B cell (primary cell): ENCODE data around the gene RAD23A. TPM values are rescaled to one million over a fixed set of nuclear protein-coding genes. Genes with fewer than 3 reads are reported as not detected.

ENCODE experiments used
- ATAC-seq: fragments of 200-7000 bp; cut with Tn5 transposase; one replicate; pipeline ENCODE4 v1.10.0; 2021; ENCODE audit warnings: low read depth, mild to moderate bottlenecking, moderate number of reproducible peaks, moderate library complexity
- CTCF ChIA-PET: fragments of 350-600 bp; sonication (Branson Sonifier 250); formaldehyde crosslinking; loops from one replicate; lab custom pipeline; 2021; ENCODE audit warnings: antibody characterized with exemption, inconsistent platforms; lab: Charles Lee
- POLR2A ChIA-PET: fragments of 350-600 bp; sonication (Branson Sonifier 250); formaldehyde crosslinking; loops from one replicate; lab custom pipeline; 2021; ENCODE audit warnings: antibody characterized with exemption; lab: Charles Lee
- DNase-seq: peaks from one replicate; pipeline ENCODE4 v3.0.0; 2013
- H2AFZ ChIP-seq: 2 replicates; pipeline ENCODE4 v1.6.1; 2012; ENCODE audit warnings: mild to moderate bottlenecking, low read depth, low read length; ENCODE audit not compliant: insufficient read depth, poor library complexity, severe bottlenecking
- H3K27ac ChIP-seq, 2 donors: 1 replicate in 1 of 2; 2 replicates in 1 of 2; pipeline ENCODE4 v1.5.1; 2012 to 2013; ENCODE audit warnings: low read length in 2 of 2, mild to moderate bottlenecking in 2 of 2, moderate library complexity in 1 of 2
- H3K27me3 ChIP-seq, 4 experiments: fragments of 200-600 bp in 1 of 4; sonication (generic) in 1 of 4; replicated peaks in 1 of 4; 1 replicate in 2 of 4; 2 replicates in 2 of 4; pipeline versions ENCODE4 v1.6.1 to v1.7.0; 2013 to 2016; ENCODE audit warnings: low read length in 3 of 4, mild to moderate bottlenecking in 2 of 4, mixed read lengths in 1 of 4, moderate library complexity in 1 of 4; ENCODE audit not compliant: insufficient read depth in 4 of 4, control insufficient read depth in 3 of 4; ENCODE audit errors: control extremely low read depth in 1 of 4
- H3K36me3 ChIP-seq, 2 experiments: replicated peaks in 1 of 2; 1 replicate in 1 of 2; 2 replicates in 1 of 2; pipeline versions ENCODE4 v1.6.1 to v1.7.1; 2013; ENCODE audit warnings: low read length in 1 of 2; ENCODE audit not compliant: insufficient read depth in 2 of 2, control insufficient read depth in 1 of 2; ENCODE audit errors: control extremely low read depth in 1 of 2, extremely low read depth in 1 of 2
- H3K4me1 ChIP-seq, 2 donors: fragments of 200-600 bp in 1 of 2; sonication (generic) in 1 of 2; 1 replicate in 1 of 2; 2 replicates in 1 of 2; pipeline versions ENCODE4 v1.5.1 to v1.6.1; 2013 to 2017; ENCODE audit warnings: low read length in 2 of 2; ENCODE audit not compliant: control insufficient read depth in 2 of 2, insufficient read depth in 2 of 2
- H3K4me2 ChIP-seq: replicated peaks from 2 replicates; pipeline ENCODE3; 2012; ENCODE audit warnings: mild to moderate bottlenecking, low read depth, low read length; ENCODE audit not compliant: poor library complexity, severe bottlenecking
- H3K4me3 ChIP-seq, 5 experiments: fragments of 200-600 bp in 1 of 5; sonication (generic) in 1 of 5; 1 replicate in 3 of 5; 2 replicates in 2 of 5; pipeline versions ENCODE4 v1.5.1 to v1.7.0; 2011 to 2016; ENCODE audit warnings: low read length in 4 of 5, mild to moderate bottlenecking in 4 of 5, low read depth in 2 of 5, control low read depth in 1 of 5, moderate library complexity in 1 of 5; ENCODE audit not compliant: insufficient read depth in 1 of 5; ENCODE audit errors: control extremely low read depth in 1 of 5, extremely low read depth in 1 of 5
- H3K79me2 ChIP-seq: fragments of 200-600 bp; sonication (generic); one replicate; pipeline ENCODE4 v1.6.0; 2016; ENCODE audit warnings: low read length; ENCODE audit not compliant: control insufficient read depth, insufficient read depth
- H3K9ac ChIP-seq: fragments of 200-600 bp; sonication (generic); 2 replicates; pipeline ENCODE4 v1.6.1; 2017; ENCODE audit warnings: mild to moderate bottlenecking, low read length, moderate library complexity
- H3K9me3 ChIP-seq, 3 donors: one replicate each; pipeline versions ENCODE4 v1.6.1 to v1.7.1; 2013; ENCODE audit warnings: low read length in 2 of 3; ENCODE audit not compliant: control insufficient read depth in 2 of 3, insufficient read depth in 1 of 3; ENCODE audit errors: control extremely low read depth in 1 of 3
- H4K20me1 ChIP-seq: 2 replicates; pipeline ENCODE4 v1.6.0; 2012; ENCODE audit warnings: mild to moderate bottlenecking, low read length; ENCODE audit not compliant: insufficient read depth, control insufficient read depth, poor library complexity, severe bottlenecking
- H3K27ac Mint-ChIP-seq: one replicate; pipeline ENCODE4 v1.8.0; 2021; ENCODE audit warnings: mixed read lengths
- H3K27me3 Mint-ChIP-seq: one replicate; pipeline ENCODE4 v1.8.0; 2021; ENCODE audit warnings: mixed read lengths
- H3K4me1 Mint-ChIP-seq: one replicate; pipeline ENCODE4 v1.8.0; 2021; ENCODE audit warnings: mixed read lengths
- H3K4me3 Mint-ChIP-seq: one replicate; pipeline ENCODE4 v1.8.0; 2021; ENCODE audit warnings: mixed read lengths
- H3K9me3 Mint-ChIP-seq: one replicate; pipeline ENCODE4 v1.8.0; 2022; ENCODE audit warnings: mixed read lengths; ENCODE audit not compliant: insufficient read depth
- EZH2 ChIP-seq: IDR thresholded peaks from 2 replicates; pipeline ENCODE4 v1.6.1; 2012; ENCODE audit warnings: borderline replicate concordance, low read depth, mild to moderate bottlenecking, moderate library complexity, low read length; ENCODE audit not compliant: insufficient read depth, poor library complexity, severe bottlenecking
- WGBS: methylation state at CpG from one replicate; pipeline ENCODE4 v1.1.5; 2013; ENCODE audit warnings: missing lambda C conversion rate; ENCODE audit not compliant: insufficient coverage; 5-methylcytosine and 5-hydroxymethylcytosine counted together
- intact Hi-C: fragments of 100-400 bp; cut with micrococcal nuclease; formaldehyde crosslinking; loops from one replicate; pipeline ENCODE4 v1.10.0; 2022
- polyA plus RNA-seq: library from polyadenylated mRNA; depleted of rRNA; stranded (reverse); fragments of >200 nt; gene quantifications from 2 replicates; pipeline ENCODE4 v1.2.3, GENCODE V29; 2012
- total RNA-seq, 2 donors: library from RNA; stranded (reverse); fragments of 120-200 nt in 1 of 2; gene quantifications; 1 replicate in 1 of 2; 2 replicates in 1 of 2; pipeline versions ENCODE4 v1.2.3 to v1.2.4, GENCODE V29; 2013 to 2022
- TF ChIP-seq, protein P1 (sequence below): fragments of 200-600 bp; IDR thresholded peaks from one replicate; pipeline ENCODE4 v1.8.0; 2022; ENCODE audit warnings: antibody characterized with exemption, mild to moderate bottlenecking

The RAD23A gene
- total and polyA plus RNA-seq, 2 donors (not counting 1 experiment from before 2014, with no cell fraction given) = 100 to 106 TPM

DNA sequence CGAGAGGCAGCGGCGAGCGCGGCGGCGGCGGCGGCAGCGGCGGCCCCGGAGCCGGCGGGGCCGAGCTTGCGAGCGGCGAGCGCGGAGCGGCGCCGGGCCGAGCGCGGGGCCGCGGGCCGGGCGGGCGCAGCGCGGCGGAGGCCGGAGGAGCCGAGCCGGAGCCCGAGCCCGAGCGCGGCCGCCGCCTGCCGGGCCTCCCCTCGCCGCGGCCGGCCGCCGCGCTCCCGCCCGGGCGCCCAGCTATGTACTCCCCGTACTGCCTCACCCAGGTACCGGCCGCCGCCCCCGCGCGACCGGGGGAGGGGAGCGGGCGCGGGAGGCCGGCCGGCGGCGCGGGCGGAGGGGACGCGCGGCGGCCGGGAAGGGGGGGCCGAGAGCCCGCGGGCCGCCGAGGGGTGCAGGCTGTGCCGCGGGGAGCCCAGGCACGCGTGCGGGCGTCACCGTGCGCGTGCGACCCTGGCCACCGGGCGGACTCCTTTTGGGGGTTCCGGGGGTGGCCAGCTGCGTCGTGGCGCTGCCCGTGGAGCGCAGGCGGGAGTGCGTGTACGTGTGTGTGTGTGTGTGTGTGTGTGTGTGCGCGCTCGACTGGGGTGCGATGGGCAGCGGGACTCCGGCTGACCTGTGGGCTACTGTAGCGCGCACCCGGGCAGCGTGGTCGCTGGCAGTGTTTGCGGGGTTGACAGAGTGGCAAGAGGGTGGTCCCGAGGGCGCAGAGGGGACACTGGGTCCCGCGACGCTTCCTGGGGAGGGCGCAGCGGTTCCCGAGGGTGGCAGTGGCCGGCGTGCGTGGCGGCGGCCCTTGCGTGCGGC, 50.1 kb downstream of the RAD23A start:
- POLR2A ChIA-PET = no interaction called here
- DNase-seq (peak; percentile 57), ATAC-seq (peak; percentile 38)
- peak overlapping the region; percentile 88 for H3K4me3 Mint-ChIP-seq
- H2AFZ ChIP-seq = peak overlapping the region; percentile 60
- H3K36me3 ChIP-seq = no peaks in the 10 kb centered on the region
- whole genome bisulfite sequencing = under 1% methylated on average over 128 of the region's 129 CpGs
- TF ChIP-seq, protein P1, sequence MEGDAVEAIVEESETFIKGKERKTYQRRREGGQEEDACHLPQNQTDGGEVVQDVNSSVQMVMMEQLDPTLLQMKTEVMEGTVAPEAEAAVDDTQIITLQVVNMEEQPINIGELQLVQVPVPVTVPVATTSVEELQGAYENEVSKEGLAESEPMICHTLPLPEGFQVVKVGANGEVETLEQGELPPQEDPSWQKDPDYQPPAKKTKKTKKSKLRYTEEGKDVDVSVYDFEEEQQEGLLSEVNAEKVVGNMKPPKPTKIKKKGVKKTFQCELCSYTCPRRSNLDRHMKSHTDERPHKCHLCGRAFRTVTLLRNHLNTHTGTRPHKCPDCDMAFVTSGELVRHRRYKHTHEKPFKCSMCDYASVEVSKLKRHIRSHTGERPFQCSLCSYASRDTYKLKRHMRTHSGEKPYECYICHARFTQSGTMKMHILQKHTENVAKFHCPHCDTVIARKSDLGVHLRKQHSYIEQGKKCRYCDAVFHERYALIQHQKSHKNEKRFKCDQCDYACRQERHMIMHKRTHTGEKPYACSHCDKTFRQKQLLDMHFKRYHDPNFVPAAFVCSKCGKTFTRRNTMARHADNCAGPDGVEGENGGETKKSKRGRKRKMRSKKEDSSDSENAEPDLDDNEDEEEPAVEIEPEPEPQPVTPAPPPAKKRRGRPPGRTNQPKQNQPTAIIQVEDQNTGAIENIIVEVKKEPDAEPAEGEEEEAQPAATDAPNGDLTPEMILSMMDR = no peak
- no peak for TF ChIP-seq EZH2
- H3K9me3 Mint-ChIP-seq = no peaks in the 10 kb centered on the region
- peaks cover 0 to 2% (median 0%) of the 10 kb centered on the region in 3 donors for H3K9me3 ChIP-seq
- peak overlapping the region in 4 of 5 experiments; percentile 21 to 63 (median 50) for H3K4me3 ChIP-seq
- peak overlapping the region; percentile 81 for H3K4me2 ChIP-seq
- peak overlapping the region; percentile 76 for H3K27ac Mint-ChIP-seq
- H3K4me1 ChIP-seq = peaks cover 10 to 11% of the 10 kb centered on the region in 2 donors
- H3K27ac ChIP-seq = no peak overlapping the region
- intact Hi-C loops = no loop called here
- no peaks in the 10 kb centered on the region for H3K79me2 ChIP-seq
- H3K27me3 Mint-ChIP-seq = peaks cover 24% of the 10 kb centered on the region
- peaks cover 17% of the 10 kb centered on the region for H3K4me1 Mint-ChIP-seq
- H4K20me1 ChIP-seq = no peaks in the 10 kb centered on the region
- CTCF ChIA-PET = interaction anchor here (0.6 kb wide), 1 partner anchor 150 kb away, joined by 4 read pairs; no protein-coding TSS in a partner anchor
- H3K9ac ChIP-seq = peak overlapping the region; percentile 53
- peaks cover 0 to 24% (median 4%) of the 10 kb centered on the region in 4 experiments for H3K27me3 ChIP-seq
